Activated CD8-positive, alpha-beta T cell treated with anti-CD3 and anti-CD28 coated beads, Interleukin-2, amount 10 ng/mL, durations not matched to agents 7 days and 5 days (primary cell): ENCODE results near the gene GRK5. TPM values are rescaled to one million over a fixed set of nuclear protein-coding genes. Genes with fewer than 3 reads are reported as not detected.

Source experiments
- ATAC-seq: fragments of 150-1000 bp; cut with Tn5 transposase; one replicate; pipeline ENCODE4 v1.10.0; 2021; ENCODE audit warnings: moderate library complexity
- CTCF ChIA-PET: fragments of 350-600 bp; sonication (Branson Sonifier 250); formaldehyde crosslinking; loops from one replicate; lab custom pipeline; 2021; ENCODE audit warnings: antibody characterized with exemption; lab: Charles Lee
- POLR2A ChIA-PET: fragments of 350-600 bp; sonication (Branson Sonifier 250); formaldehyde crosslinking; loops from one replicate; lab custom pipeline; 2021; ENCODE audit warnings: antibody characterized with exemption; lab: Charles Lee
- DNase-seq: peaks from one replicate; pipeline ENCODE4 v3.0.0-alpha.2; 2020
- H3K27ac Mint-ChIP-seq: one replicate; pipeline ENCODE4 v1.8.0; 2021; ENCODE audit warnings: mild to moderate bottlenecking, mixed read lengths
- H3K27me3 Mint-ChIP-seq: one replicate; pipeline ENCODE4 v1.8.0; 2021; ENCODE audit warnings: low read depth, mixed read lengths
- H3K36me3 Mint-ChIP-seq: one replicate; pipeline ENCODE4 v1.8.0; 2021; ENCODE audit warnings: low read depth, mixed read lengths
- H3K4me1 Mint-ChIP-seq: one replicate; pipeline ENCODE4 v1.8.0; 2021; ENCODE audit warnings: low read depth, mixed read lengths
- H3K4me3 Mint-ChIP-seq: one replicate; pipeline ENCODE4 v1.8.0; 2021; ENCODE audit warnings: mild to moderate bottlenecking, mixed read lengths
- H3K9me3 Mint-ChIP-seq: one replicate; pipeline ENCODE4 v1.8.0; 2022; ENCODE audit warnings: mixed read lengths; ENCODE audit not compliant: insufficient read depth
- total RNA-seq, 2 experiments: library from RNA; stranded (reverse); gene quantifications; one replicate each; pipeline ENCODE4 v1.2.3, GENCODE V29; 2021

Gene GRK5
- total RNA-seq, 2 experiments from 2014 or later = 16.9 to 17.6 TPM

DNA sequence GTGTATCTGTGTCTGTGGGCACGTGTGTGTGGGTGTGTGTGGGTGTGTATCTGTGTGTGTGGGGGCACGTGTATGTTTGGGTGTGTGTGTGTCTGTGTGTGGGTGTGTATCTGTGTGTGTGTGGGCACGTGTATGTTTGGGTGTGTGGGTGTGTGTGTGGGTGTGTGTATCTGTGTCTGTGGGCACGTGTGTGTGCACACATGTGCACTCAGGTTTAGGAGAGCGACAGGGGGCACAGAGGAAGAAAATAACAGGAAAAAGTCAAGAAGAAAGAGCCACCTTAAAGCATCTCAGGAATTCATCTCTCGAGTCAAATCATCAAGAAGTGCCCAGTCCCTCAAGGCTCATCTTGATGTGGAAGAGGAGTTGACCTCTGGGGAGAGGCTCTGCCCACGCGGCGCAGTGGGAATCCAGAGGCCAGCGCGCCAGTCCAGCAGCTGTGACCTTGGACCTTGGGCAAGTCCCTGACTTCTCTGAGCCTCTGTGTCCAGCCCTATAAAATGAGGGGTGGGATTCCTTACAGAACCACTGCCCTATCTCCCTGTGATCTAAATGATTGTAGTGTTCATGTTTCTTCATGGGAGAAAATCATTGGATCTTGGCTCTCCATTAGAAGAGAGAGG is 187.4 kb downstream of the GRK5 start:
- Mint-ChIP-seq H3K9me3 (no peaks in the 10 kb centered on the region), H3K4me1 (peaks cover 6% of the 10 kb centered on the region), H3K36me3 (no peaks in the 10 kb centered on the region), H3K4me3 (no peak overlapping the region), H3K27me3 (no peaks in the 10 kb centered on the region), H3K27ac (no peak overlapping the region)
- CTCF ChIA-PET = interaction anchor here (0.9 kb wide), 2 partner anchors 23 to 50 kb away, joined by 3 read pairs; no protein-coding TSS in a partner anchor
- no peak for ATAC-seq
- no peak for DNase-seq
- POLR2A ChIA-PET = no interaction called here

DNA sequence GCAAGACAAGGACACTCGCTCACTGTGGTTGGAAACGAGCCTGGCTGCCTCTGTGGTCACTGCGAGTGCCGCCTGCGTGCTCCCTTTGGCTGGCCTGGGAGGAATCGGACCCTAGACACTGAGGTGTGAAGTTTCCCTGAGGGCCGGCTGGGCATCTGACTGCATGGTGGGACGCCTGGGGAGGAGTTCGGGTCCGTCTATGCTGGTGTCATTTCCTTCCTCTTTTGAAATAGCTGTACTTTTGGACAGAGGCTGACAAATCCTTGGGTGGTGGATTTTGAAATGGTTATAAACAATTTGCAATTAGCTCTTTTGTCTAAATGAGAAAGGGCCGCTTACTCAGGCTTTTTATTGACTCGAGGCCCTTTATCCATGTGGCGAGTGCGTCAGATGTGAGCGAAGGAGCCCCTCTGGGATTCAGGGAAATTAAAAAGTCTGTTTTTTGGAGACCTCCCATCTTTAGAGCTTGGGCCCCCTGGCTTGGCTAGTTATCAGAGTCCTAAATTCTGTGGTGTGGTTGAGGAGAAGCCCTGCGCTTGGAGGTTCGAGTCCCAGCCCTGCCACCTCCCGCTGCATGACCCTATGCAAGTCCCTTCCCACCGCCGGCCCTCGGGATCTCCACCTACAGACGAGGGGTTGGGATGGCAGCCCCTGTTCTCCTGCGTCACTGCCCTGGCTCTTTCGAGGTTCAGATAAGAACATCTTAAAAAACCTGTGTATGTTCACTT is 188.1 kb downstream of the GRK5 start:
- no peak overlapping the region for H3K27ac Mint-ChIP-seq
- DNase-seq (no peak), ATAC-seq (no peak)
- no peak overlapping the region for H3K4me3 Mint-ChIP-seq
- CTCF ChIA-PET = interaction anchor here (0.9 kb wide), 2 partner anchors 23 to 50 kb away, joined by 3 read pairs; no protein-coding TSS in a partner anchor
- H3K27me3 Mint-ChIP-seq = no peaks in the 10 kb centered on the region
- H3K4me1 Mint-ChIP-seq = peaks cover 6% of the 10 kb centered on the region
- POLR2A ChIA-PET = no interaction called here
- no peaks in the 10 kb centered on the region for H3K36me3 Mint-ChIP-seq
- no peaks in the 10 kb centered on the region for H3K9me3 Mint-ChIP-seq

DNA sequence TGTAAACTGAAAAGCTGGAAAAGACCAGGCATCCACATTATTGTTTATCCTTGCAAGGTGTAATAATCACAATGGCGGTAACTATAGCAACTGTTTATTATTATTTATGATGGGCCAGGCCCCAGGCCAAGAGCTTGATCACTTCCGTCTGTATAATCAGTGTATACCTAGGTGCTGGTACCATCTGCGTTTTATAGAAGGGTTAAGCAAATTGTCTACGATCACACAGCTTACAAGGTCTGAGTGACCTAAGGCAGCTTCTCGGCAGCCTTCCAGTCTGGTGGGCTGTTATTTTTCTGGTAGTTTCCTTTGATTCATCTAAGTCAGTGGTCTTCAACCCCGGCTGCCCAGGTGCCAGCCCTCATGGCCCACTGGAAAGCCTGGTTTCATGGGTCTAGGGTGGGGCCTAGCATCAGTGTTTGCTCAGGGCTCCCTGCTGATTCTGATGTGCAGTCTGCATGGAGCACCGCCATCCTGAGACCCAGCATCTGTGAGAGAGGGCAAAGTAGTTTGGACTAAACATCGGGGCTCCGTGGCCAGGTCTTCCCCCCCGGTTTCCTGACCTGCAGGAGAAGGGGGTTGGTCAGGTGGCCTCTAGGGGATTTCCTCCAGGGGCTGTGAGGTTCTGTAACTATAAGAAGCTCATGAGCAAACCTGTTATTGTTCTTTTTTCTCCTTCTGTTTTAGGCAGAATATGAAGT is 188.8 kb downstream of the GRK5 start:
- ATAC-seq (no peak), DNase-seq (no peak)
- no peaks in the 10 kb centered on the region for H3K27me3 Mint-ChIP-seq
- peak overlapping the region; percentile 7 for H3K27ac Mint-ChIP-seq
- H3K36me3 Mint-ChIP-seq = no peaks in the 10 kb centered on the region
- H3K4me1 Mint-ChIP-seq = peaks cover 6% of the 10 kb centered on the region
- no peak overlapping the region for H3K4me3 Mint-ChIP-seq
- H3K9me3 Mint-ChIP-seq = no peaks in the 10 kb centered on the region
- CTCF ChIA-PET = interaction anchor here (0.9 to 1.5 kb wide), 3 partner anchors 24 to 197 kb away, joined by 3 to 5 read pairs (median 3); no protein-coding TSS in a partner anchor
- POLR2A ChIA-PET = no interaction called here

DNA sequence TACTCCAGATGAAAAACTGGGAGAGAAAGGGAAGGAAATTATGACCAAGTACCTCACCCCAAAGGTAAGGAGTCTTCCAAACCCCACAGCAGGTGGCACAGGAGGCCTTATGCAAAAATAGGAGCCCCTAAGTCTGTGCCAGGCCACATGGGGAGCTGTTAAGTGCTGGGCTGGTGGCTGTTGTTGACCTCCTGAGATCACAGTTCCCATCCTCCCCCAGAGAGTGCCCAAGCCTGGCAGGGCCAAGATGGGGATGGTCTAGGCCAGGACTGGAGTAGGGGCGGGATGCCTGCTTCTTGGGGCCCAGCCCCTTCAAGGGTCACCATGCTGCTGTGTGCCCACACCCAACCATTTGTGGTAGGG is 189.3 kb downstream of the GRK5 start:
- ATAC-seq (no peak), DNase-seq (no peak)
- Mint-ChIP-seq H3K9me3 (no peaks in the 10 kb centered on the region), H3K27ac (no peak overlapping the region), H3K4me3 (no peak overlapping the region), H3K36me3 (no peaks in the 10 kb centered on the region), H3K27me3 (no peaks in the 10 kb centered on the region), H3K4me1 (peaks cover 6% of the 10 kb centered on the region)
- CTCF ChIA-PET = interaction anchor here (1.5 kb wide), 1 partner anchor 197 kb away, joined by 5 read pairs; no protein-coding TSS in a partner anchor
- POLR2A ChIA-PET = no interaction called here

DNA sequence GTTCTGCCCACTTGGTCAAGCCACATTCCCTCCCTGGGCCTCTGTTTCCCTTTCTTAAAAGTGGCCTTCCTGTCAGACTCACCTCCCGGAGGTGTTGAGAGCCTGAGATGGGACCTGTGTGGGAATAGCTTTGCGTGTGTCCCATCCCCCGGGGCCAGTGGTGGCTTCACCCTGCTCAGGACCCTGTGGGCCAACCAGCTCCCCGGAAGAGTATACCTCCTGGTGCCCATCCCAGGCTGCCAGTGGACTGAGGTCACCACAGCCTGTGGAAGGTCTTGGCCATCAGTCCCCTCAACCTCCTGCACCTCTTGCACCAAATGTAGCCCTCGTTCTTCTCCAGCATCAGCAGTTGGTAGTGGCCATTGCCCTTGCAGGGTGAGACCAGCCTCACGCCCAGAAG is 190.0 kb downstream of the GRK5 start:
- no peak overlapping the region for H3K27ac Mint-ChIP-seq
- ATAC-seq = no peak
- no peak overlapping the region for H3K4me3 Mint-ChIP-seq
- H3K9me3 Mint-ChIP-seq = no peaks in the 10 kb centered on the region
- H3K4me1 Mint-ChIP-seq = peaks cover 6% of the 10 kb centered on the region
- no peaks in the 10 kb centered on the region for H3K36me3 Mint-ChIP-seq
- H3K27me3 Mint-ChIP-seq = no peaks in the 10 kb centered on the region
- ChIA-PET POLR2A (no interaction called here), CTCF (interaction anchor here (1.5 kb wide), 1 partner anchor 198 kb away, joined by 5 read pairs; no protein-coding TSS in a partner anchor)
- no peak for DNase-seq

DNA sequence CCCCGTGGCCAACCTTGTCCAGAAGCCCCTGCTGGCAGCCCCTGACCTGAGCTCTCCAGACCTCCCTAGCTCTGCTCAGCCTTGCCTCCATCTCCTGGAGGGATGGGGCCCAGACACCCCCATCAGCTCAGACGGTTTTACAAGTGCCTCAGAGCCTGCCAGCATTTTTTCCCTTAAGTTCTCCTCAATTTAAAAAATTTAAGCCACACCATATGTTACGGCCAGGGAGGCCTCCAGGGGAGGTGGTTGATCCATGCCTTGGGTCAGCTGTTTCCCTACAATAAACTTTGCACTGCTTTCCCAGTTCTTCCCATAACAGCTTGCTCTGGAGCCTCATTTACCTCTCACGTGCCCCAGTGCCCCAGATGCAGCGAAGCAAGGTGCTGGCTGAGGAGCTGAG is 191.6 kb downstream of the GRK5 start:
- no peak for DNase-seq
- Mint-ChIP-seq H3K9me3 (no peaks in the 10 kb centered on the region), H3K36me3 (no peaks in the 10 kb centered on the region), H3K4me1 (peaks cover 6% of the 10 kb centered on the region), H3K27me3 (no peaks in the 10 kb centered on the region), H3K27ac (no peak overlapping the region), H3K4me3 (no peak overlapping the region)
- no peak for ATAC-seq
- CTCF ChIA-PET = no interaction called here
- POLR2A ChIA-PET = interaction anchor here (1.2 kb wide), 1 partner anchor 11 kb away, joined by 3 read pairs; no protein-coding TSS in a partner anchor

DNA sequence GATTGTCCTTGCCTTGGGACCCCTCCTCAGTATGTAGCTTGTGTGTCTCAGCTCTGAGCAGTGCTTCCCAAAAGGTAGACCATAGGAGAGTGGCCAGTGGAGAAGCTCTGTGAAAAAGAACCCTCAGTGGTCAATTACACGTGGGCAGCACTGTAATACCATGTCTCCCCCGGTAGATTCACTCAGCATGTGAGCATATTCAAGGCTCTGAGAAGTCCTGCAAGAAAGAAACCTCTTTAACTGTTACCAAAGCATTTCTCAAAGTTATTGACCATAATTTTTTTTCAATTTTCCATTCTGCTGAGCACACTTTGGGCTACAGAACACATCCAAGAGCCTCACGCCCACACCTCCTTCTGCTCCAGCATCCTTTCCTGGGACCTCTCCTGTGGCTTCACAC is 192.1 kb downstream of the GRK5 start:
- Mint-ChIP-seq H3K36me3 (no peaks in the 10 kb centered on the region), H3K27me3 (no peaks in the 10 kb centered on the region), H3K27ac (no peak overlapping the region), H3K4me3 (no peak overlapping the region), H3K4me1 (peaks cover 6% of the 10 kb centered on the region), H3K9me3 (no peaks in the 10 kb centered on the region)
- ATAC-seq (no peak), DNase-seq (no peak)
- POLR2A ChIA-PET = no interaction called here
- CTCF ChIA-PET = no interaction called here

DNA sequence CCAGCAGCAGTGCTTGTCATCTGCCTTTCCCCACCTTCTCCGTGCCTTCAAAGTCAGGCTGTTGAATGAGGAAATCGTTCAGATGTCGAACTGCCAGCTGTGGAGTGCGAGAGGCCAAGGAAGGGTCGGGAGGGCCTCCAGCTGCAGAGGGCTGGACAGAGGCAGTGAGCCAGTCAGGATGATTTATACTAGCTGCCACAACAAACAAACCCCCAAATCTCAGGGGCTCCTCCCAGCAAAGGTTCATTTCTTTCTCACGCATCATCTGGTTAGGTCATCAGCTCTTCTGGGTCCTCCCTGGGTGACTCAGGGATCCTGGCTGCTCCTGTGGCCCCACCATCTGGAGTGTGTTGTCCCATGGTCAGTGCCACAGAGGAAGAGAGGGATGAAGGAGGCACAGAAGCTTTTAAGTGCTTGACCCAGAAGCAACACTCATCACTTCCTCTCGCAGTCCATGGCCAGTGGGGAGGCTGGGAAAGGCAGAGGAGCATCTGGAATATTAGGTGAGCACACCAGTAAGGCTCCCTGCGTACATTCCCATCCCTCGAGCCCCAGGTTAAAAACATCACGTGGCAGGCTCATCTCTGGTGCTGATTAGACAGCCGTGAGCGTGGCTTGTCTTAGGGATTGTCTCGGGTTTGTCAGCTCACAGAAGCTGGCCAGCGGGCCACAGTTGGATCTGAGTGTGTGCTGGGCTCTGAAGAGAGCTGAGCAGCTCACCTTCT is 194.5 kb downstream of the GRK5 start:
- no peak overlapping the region for H3K4me3 Mint-ChIP-seq
- ATAC-seq (no peak), DNase-seq (no peak)
- H3K27me3 Mint-ChIP-seq = no peaks in the 10 kb centered on the region
- no peaks in the 10 kb centered on the region for H3K9me3 Mint-ChIP-seq
- ChIA-PET CTCF (no interaction called here), POLR2A (interaction anchor here (0.5 to 1.1 kb wide), 2 partner anchors 27 to 90 kb away, joined by 3 to 4 read pairs; no protein-coding TSS in a partner anchor)
- no peak overlapping the region for H3K27ac Mint-ChIP-seq
- no peaks in the 10 kb centered on the region for H3K4me1 Mint-ChIP-seq
- H3K36me3 Mint-ChIP-seq = no peaks in the 10 kb centered on the region

DNA sequence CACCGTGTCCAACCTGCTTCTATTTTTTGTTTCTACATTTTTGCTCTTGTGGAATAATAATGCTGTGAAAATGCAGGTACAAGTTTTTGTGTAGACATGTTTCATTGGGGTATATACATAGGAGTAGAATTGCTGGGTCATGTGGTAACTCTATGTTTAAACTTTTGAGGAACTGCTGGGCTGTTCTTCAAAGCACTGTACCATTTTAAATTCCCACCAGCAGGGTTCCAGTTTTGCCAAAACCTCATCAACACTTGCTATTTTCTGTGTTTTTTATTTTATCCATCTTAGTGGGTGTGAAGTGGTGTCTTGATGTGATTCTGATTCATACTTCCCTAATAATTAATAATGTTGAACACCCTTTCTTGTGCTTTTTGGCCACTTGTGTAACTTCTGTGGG is 196.6 kb downstream of the GRK5 start:
- Mint-ChIP-seq H3K9me3 (no peaks in the 10 kb centered on the region), H3K36me3 (no peaks in the 10 kb centered on the region), H3K4me3 (no peak overlapping the region), H3K27me3 (no peaks in the 10 kb centered on the region), H3K27ac (no peak overlapping the region), H3K4me1 (peaks cover 3% of the 10 kb centered on the region)
- DNase-seq (no peak), ATAC-seq (no peak)
- POLR2A ChIA-PET = no interaction called here
- CTCF ChIA-PET = no interaction called here

DNA sequence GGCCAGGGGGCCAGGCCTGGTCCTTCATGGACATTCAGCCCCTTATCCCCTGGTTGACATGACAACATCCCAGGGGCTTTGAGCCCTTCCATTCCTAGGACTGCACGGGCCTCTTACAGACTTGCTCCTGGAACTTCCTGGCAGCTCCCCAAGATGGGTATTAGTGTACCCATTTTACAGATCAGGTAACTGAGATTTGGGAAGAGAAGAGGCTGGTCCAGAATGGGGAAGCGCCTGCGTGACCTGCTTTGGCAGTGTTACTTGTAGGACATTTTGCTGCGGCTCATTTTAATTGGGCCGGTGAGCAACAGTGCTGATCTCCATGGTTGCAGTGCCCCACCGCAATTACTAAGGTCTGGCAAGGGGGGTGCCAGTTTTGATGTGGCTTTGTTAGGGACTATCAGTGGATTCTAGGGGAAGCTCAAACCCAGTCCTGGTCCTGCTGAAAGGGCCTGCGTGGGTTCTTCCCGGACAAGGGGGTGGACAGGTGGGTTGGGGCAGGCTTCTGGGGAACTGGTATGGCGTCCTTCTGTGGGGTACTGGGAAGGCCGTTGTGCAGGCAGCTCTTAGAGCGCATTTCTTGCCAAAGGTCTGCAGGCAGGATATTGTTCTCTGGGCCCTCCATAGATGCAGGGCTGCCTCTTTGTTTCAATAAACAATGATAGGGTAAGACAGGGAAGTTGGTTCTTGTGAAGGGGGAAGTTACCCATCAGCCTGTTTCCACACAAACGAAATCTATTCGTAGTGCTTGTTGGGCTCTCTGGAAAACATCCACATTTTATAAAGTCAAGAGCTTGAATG is 197.5 kb downstream of the GRK5 start:
- POLR2A ChIA-PET = no interaction called here
- Mint-ChIP-seq H3K27ac (no peak overlapping the region), H3K4me1 (peaks cover 6% of the 10 kb centered on the region), H3K36me3 (no peaks in the 10 kb centered on the region), H3K9me3 (no peaks in the 10 kb centered on the region), H3K27me3 (no peaks in the 10 kb centered on the region), H3K4me3 (no peak overlapping the region)
- CTCF ChIA-PET = interaction anchor here (1.4 kb wide), 1 partner anchor 196 kb away, joined by 3 read pairs; no protein-coding TSS in a partner anchor
- ATAC-seq (no peak), DNase-seq (no peak)

DNA sequence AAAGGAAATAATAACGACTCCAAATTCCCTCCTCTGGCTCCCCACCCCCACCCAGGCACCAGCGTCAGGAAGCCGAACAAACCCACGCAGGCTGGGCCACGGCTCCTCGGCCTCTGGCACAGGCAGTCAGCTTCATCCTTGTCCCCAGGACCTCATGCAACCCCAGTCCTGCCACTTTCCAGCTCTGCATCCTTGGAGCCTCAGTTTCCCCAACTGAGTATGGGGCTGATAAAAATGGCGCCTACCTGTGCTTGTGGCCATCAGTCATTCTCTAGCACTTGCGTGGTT is 198.1 kb downstream of the GRK5 start:
- POLR2A ChIA-PET = no interaction called here
- Mint-ChIP-seq H3K4me3 (no peak overlapping the region), H3K36me3 (no peaks in the 10 kb centered on the region), H3K9me3 (no peaks in the 10 kb centered on the region), H3K27me3 (no peaks in the 10 kb centered on the region), H3K4me1 (peaks cover 6% of the 10 kb centered on the region), H3K27ac (no peak overlapping the region)
- no peak for ATAC-seq
- CTCF ChIA-PET = interaction anchor here (1.4 kb wide), 1 partner anchor 196 kb away, joined by 3 read pairs; no protein-coding TSS in a partner anchor
- DNase-seq = no peak
